EL (cell line): Measurements from ENCODE around the gene EVL.

Experiments
- DNase-seq: peaks from one replicate; pipeline ENCODE4 v3.0.0-alpha.2; 2016

The EVL gene

GRCh38 chr14:100067971-100068959 is 3.0 kb downstream of the EVL start:
- peak; percentile 54 for DNase-seq

GRCh38 chr14:100069161-100069800 is 4.1 kb downstream of the EVL start:
- no peak for DNase-seq

- DNase-seq: no peak
Observed at GRCh38 chr14:100070310-100070709, 5.1 kb downstream of the EVL start.

- no peak for DNase-seq
Observed at GRCh38 chr14:100071545-100071944, 6.3 kb downstream of the EVL start.

GRCh38 chr14:100072783-100073346 is 7.6 kb downstream of the EVL start:
- DNase-seq: no peak

GRCh38 chr14:100073576-100074430 is 8.6 kb downstream of the EVL start:
- DNase-seq: no peak

GRCh38 chr14:100074431-100075100 is 9.3 kb downstream of the EVL start:
- DNase-seq: no peak

GRCh38 chr14:100075681-100076080 is 10.5 kb downstream of the EVL start:
- no peak for DNase-seq

GRCh38 chr14:100076133-100076532 is 10.9 kb downstream of the EVL start:
- DNase-seq: peak; percentile 54

- DNase-seq: peak; percentile 83
Observed at GRCh38 chr14:100076606-100077005, 11.4 kb downstream of the EVL start.

GRCh38 chr14:100077441-100077840 is 12.2 kb downstream of the EVL start:
- DNase-seq: no peak

- DNase-seq: no peak
Observed at GRCh38 chr14:100078216-100078803, 13.1 kb downstream of the EVL start.

GRCh38 chr14:100078997-100079725 is 13.9 kb downstream of the EVL start:
- peak; percentile 47 for DNase-seq

- DNase-seq: no peak
Observed at GRCh38 chr14:100079726-100080005, 14.4 kb downstream of the EVL start.

- no peak for DNase-seq
Observed at GRCh38 chr14:100080206-100080605, 15.0 kb downstream of the EVL start.

- DNase-seq: no peak
Observed at GRCh38 chr14:100081997-100082625, 16.9 kb downstream of the EVL start.

- DNase-seq: no peak
Observed at GRCh38 chr14:100082723-100083122, 17.5 kb downstream of the EVL start.

- no peak for DNase-seq
Observed at GRCh38 chr14:100083706-100084105, 18.5 kb downstream of the EVL start.

- DNase-seq: no peak
Observed at GRCh38 chr14:100084591-100084990, 19.4 kb downstream of the EVL start.

GRCh38 chr14:100085462-100085861 is 20.2 kb downstream of the EVL start:
- no peak for DNase-seq

GRCh38 chr14:100086361-100086760 is 21.1 kb downstream of the EVL start:
- DNase-seq: no peak
